Activated B cell treated with CpG ODN at 0.5 μM for 24 hours (primary cell): ENCODE results near the gene USP12. TPM values are rescaled to one million over a fixed set of nuclear protein-coding genes. Genes with fewer than 3 reads are reported as not detected.

Source experiments
- ATAC-seq: fragments of 200-7000 bp; cut with Tn5 transposase; one replicate; pipeline ENCODE4 v1.10.0; 2021; ENCODE audit warnings: low read depth, mild to moderate bottlenecking, moderate library complexity
- CTCF ChIA-PET: fragments of 350-600 bp; sonication (Branson Sonifier 250); formaldehyde crosslinking; loops from one replicate; lab custom pipeline; 2021; ENCODE audit warnings: antibody characterized with exemption; lab: Charles Lee
- POLR2A ChIA-PET: fragments of 350-600 bp; sonication (Branson Sonifier 250); formaldehyde crosslinking; loops from one replicate; lab custom pipeline; 2021; ENCODE audit warnings: antibody characterized with exemption; lab: Charles Lee
- DNase-seq: peaks from one replicate; pipeline ENCODE4 v3.0.0; 2022
- H3K27ac Mint-ChIP-seq: one replicate; pipeline ENCODE4 v1.8.0; 2020; ENCODE audit warnings: mixed read lengths
- H3K27me3 Mint-ChIP-seq: one replicate; pipeline ENCODE4 v1.8.0; 2021; ENCODE audit warnings: mixed read lengths
- H3K36me3 Mint-ChIP-seq: one replicate; pipeline ENCODE4 v1.8.0; 2021; ENCODE audit warnings: low read depth, mixed read lengths
- H3K4me1 Mint-ChIP-seq: one replicate; pipeline ENCODE4 v1.8.0; 2021; ENCODE audit warnings: mixed read lengths
- H3K4me3 Mint-ChIP-seq: one replicate; pipeline ENCODE4 v1.8.0; 2020; ENCODE audit warnings: mild to moderate bottlenecking, mixed read lengths
- H3K9me3 Mint-ChIP-seq: one replicate; pipeline ENCODE4 v1.8.0; 2020; ENCODE audit warnings: mixed read lengths
- intact Hi-C: fragments of 100-400 bp; cut with micrococcal nuclease; formaldehyde crosslinking; loops from one replicate; pipeline ENCODE4 v1.15.1; 2024
- total RNA-seq: library from RNA; stranded (reverse); gene quantifications from 2 replicates; pipeline ENCODE4 v1.2.3, GENCODE V29; 2022
- TF ChIP-seq, protein P1 (sequence below): fragments of 200-600 bp; IDR thresholded peaks from one replicate; pipeline ENCODE4 v1.8.0; 2022; ENCODE audit warnings: antibody characterized with exemption, mild to moderate bottlenecking

Gene USP12
- total RNA-seq, 1 donor from 2014 or later, result 58.8 TPM

DNA sequence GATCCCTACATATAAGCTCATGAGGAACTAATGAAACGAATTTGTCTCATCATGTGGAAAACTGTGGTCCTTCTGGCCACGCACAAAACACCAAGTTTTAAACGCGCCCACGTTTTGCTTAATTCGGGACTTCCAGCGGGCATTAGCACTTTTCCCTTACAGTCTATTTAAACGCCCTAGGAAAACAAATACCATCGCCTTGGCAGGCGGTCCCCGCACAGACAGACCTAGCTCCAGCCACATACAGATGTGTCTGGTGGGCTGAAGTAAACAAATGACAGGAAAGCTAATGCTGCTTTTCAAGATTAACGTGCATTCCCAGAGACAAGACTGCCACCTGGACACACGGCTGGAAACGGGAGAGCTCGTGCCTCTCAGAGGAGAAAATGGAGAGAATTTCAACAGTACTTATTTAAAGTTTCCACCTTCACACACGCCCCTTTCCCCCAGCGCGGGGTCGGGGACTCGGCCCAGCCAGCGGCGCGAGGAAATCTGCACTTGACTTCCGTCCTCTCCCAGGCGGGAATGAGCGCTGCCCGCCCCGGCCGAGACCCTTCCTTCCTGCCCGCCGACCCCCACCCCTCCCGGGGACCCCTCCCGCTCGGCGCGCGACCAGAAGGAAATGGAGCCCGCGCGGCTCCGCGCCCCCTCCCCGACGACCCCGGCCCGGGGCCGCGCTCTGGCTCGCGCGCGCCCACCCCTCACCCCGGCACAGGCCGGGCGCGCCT is 931 bp downstream of the USP12 start:
- Mint-ChIP-seq H3K4me3 (peak overlapping the region; percentile 98), H3K27me3 (no peaks in the 10 kb centered on the region), H3K36me3 (peaks cover 7% of the 10 kb centered on the region), H3K27ac (peak overlapping the region; percentile 99), H3K4me1 (peaks cover 68% of the 10 kb centered on the region), H3K9me3 (no peaks in the 10 kb centered on the region)
- TF ChIP-seq, protein P1, sequence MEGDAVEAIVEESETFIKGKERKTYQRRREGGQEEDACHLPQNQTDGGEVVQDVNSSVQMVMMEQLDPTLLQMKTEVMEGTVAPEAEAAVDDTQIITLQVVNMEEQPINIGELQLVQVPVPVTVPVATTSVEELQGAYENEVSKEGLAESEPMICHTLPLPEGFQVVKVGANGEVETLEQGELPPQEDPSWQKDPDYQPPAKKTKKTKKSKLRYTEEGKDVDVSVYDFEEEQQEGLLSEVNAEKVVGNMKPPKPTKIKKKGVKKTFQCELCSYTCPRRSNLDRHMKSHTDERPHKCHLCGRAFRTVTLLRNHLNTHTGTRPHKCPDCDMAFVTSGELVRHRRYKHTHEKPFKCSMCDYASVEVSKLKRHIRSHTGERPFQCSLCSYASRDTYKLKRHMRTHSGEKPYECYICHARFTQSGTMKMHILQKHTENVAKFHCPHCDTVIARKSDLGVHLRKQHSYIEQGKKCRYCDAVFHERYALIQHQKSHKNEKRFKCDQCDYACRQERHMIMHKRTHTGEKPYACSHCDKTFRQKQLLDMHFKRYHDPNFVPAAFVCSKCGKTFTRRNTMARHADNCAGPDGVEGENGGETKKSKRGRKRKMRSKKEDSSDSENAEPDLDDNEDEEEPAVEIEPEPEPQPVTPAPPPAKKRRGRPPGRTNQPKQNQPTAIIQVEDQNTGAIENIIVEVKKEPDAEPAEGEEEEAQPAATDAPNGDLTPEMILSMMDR, result no peak
- ATAC-seq (peak; percentile 0), DNase-seq (peak; percentile 43)
- CTCF ChIA-PET, result interaction anchor here (0.9 to 1.4 kb wide), 10 partner anchors 18 to 191 kb away, joined by 3 to 7 read pairs (median 4); partner anchors contain the start of gene RASL11A
- POLR2A ChIA-PET, result interaction anchor here (0.7 to 2.9 kb wide), 16 partner anchors 9 to 285 kb away, joined by 3 to 39 read pairs (median 5); partner anchors contain the start of genes MTIF3, RASL11A and RPL21
- intact Hi-C loops, result loop anchor here (1.0 to 10.0 kb wide), 8 partner anchors 8 to 967 kb away; partner anchors contain the start of genes GTF3A and PAN3

DNA sequence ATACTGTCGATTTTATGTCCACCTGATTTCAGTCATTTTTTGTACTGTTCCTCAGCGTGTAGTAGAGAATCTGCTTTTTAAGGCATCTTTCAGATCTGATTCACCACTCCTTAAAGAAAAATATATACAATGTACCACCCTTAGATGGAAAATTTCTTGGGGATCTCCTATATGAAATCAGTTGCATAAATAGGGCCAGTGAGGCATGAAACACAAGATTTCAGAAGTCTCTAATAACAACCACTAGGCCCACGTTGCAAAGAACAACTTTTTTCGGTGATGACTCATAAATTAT is 1.4 kb downstream of the USP12 start:
- DNase-seq (no peak), ATAC-seq (peak; percentile 16)
- Mint-ChIP-seq H3K4me1 (peaks cover 70% of the 10 kb centered on the region), H3K36me3 (peaks cover 7% of the 10 kb centered on the region), H3K27ac (peak overlapping the region; percentile 99), H3K27me3 (no peaks in the 10 kb centered on the region), H3K4me3 (peak overlapping the region; percentile 98), H3K9me3 (no peaks in the 10 kb centered on the region)
- TF ChIP-seq, protein P1, result no peak
- ChIA-PET POLR2A (interaction anchor here (0.7 to 2.9 kb wide), 16 partner anchors 9 to 285 kb away, joined by 3 to 39 read pairs (median 5); partner anchors contain the start of genes MTIF3, RASL11A and RPL21), CTCF (interaction anchor here (0.9 to 1.4 kb wide), 10 partner anchors 18 to 192 kb away, joined by 3 to 7 read pairs (median 4); partner anchors contain the start of gene RASL11A)
- intact Hi-C loops, result loop anchor here (1.0 to 10.0 kb wide), 7 partner anchors 8 to 967 kb away; partner anchors contain the start of genes GTF3A and PAN3

DNA sequence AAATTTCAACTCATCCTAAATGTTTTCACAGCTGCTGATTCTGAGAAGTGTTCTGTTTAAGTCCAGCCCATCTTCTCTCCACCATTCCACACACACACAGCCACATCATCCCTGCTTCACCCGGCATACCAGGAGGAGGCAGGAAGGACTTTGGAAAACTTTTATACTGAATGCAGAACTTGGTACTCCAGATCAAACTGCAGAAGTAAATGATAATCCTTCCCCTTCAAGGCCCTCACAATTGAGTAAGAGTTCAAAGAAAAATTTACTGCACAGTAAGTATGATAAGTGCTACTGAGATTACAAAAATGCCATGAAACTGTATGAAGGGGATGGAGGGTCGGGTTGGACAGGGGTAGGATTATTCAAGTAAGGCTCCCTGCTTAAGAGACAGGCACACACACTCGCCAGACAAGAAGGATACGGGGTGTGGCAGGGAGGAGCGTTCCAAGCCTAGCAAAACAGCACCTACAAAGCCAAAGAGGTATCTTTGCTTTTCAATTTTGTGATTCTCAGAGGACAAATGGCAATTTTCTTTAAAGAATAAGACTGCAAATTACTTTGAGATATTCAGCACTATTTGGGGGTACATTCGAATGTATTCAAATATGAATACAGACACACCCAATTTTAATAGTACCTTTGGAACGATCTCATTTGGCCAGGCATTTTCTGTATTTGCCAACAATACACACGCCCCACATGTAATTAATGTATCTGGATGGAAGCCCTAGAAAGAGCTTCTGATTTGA is 2.5 kb downstream of the USP12 start:
- intact Hi-C loops, result loop anchor here (1.0 kb wide), 1 partner anchor 10 kb away; no protein-coding TSS in a partner anchor
- peaks cover 67% of the 10 kb centered on the region for H3K4me1 Mint-ChIP-seq
- H3K27me3 Mint-ChIP-seq, result no peaks in the 10 kb centered on the region
- TF ChIP-seq, protein P1, result no peak
- no peak for ATAC-seq
- CTCF ChIA-PET, result interaction anchor here (1.4 kb wide), 1 partner anchor 190 kb away, joined by 6 read pairs; no protein-coding TSS in a partner anchor
- H3K36me3 Mint-ChIP-seq, result peaks cover 7% of the 10 kb centered on the region
- H3K4me3 Mint-ChIP-seq, result peak overlapping the region; percentile 98
- peak overlapping the region; percentile 99 for H3K27ac Mint-ChIP-seq
- H3K9me3 Mint-ChIP-seq, result no peaks in the 10 kb centered on the region
- POLR2A ChIA-PET, result interaction anchor here (1.7 to 2.9 kb wide), 5 partner anchors 9 to 82 kb away, joined by 4 to 39 read pairs (median 18); partner anchors contain the start of gene RPL21
- no peak for DNase-seq

DNA sequence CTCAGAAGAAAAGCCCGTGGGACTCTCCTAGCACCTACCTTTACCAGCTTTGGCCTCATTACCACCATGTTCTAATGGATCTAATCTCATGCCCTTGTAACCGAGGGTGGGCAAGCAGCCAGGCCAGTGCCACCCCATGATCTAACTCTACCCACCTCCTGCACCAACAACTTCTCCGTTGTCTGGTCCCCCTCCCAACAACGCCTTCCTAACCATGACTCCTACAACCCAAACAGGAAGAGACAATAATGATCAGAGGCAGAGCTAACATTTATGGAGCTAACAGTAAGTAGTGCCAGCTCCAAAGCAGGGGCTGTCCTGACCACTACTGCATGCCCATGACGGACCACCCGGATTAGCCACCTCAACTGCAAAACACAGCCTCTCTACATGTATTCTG is 3.5 kb downstream of the USP12 start:
- ATAC-seq (no peak), DNase-seq (no peak)
- CTCF ChIA-PET, result no interaction called here
- H3K27me3 Mint-ChIP-seq, result no peaks in the 10 kb centered on the region
- H3K4me1 Mint-ChIP-seq, result peaks cover 71% of the 10 kb centered on the region
- H3K9me3 Mint-ChIP-seq, result no peaks in the 10 kb centered on the region
- H3K4me3 Mint-ChIP-seq, result peak overlapping the region; percentile 46
- TF ChIP-seq, protein P1, result no peak
- H3K27ac Mint-ChIP-seq, result peak overlapping the region; percentile 99
- intact Hi-C loops, result loop anchor here (1.0 kb wide), 1 partner anchor 9 kb away; no protein-coding TSS in a partner anchor
- peaks cover 11% of the 10 kb centered on the region for H3K36me3 Mint-ChIP-seq
- POLR2A ChIA-PET, result interaction anchor here (0.9 to 2.9 kb wide), 2 partner anchors 20 kb away, joined by 3 to 39 read pairs; no protein-coding TSS in a partner anchor
